HG03103 (cell line): ENCODE results near the gene NHLRC1.
"Not testable (repeated sequence)": the region's sequence is repeated elsewhere in the genome, so short reads cannot be mapped to it uniquely, and the experiment has no call there.

ENCODE experiments used
- ATAC-seq: cut with Tn5 transposase; IDR thresholded peaks from one replicate; pipeline ENCODE4 v1.9.1; 2021; ENCODE audit warnings: low read depth; ENCODE audit not compliant: unreplicated experiment

Gene NHLRC1

DNA sequence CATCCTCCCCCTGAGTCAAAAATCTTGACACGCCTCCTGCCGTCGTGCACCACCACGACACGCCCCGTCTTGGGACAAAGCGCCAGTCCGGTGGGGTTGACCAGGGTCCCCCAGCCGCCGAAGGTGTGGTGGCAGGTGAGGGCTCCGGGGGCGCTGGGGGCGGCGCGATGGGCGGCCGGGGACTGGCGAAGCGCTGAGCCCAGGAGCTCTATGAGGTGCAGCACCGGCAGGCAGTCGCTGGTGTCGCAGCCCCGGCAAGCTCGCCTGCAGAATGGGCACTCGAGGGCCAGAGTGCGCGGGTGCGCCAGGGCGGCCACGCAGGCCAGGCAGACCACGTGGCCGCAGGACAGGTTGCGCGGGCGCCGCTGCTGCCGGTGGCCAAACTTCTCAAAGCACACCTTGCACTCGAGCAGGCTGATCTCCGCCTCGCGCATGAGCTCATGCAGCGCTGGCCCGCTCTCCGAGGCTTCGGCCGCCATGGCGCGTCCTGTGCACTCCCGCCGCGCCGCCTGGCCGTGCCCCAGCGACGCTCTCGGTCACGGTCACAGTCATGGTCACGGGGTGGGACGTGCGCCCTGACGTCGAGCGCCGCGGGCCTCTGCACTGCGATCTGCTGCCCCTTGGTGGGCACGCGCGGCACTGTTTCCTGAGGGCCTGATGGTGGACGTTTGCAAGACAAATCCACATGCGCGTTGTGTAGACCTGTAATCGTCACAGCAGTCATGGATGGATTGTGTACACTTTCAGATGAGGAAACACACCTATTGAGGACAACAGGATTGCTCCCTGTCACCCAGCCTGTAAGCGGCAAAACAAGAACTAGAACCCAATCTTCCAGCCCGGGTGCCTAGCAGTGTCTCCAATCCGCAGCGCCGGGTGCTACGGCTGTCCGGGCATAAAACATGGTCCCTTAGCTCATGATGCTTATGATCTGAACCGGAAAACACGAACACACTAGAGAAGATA is at the start of gene NHLRC1:
TSS of gene NHLRC1 (minus strand) at position 550 of the 966 bp plus-strand sequence. CDS start at position 479, 71 bp downstream.
- peak; percentile 99 for ATAC-seq

DNA sequence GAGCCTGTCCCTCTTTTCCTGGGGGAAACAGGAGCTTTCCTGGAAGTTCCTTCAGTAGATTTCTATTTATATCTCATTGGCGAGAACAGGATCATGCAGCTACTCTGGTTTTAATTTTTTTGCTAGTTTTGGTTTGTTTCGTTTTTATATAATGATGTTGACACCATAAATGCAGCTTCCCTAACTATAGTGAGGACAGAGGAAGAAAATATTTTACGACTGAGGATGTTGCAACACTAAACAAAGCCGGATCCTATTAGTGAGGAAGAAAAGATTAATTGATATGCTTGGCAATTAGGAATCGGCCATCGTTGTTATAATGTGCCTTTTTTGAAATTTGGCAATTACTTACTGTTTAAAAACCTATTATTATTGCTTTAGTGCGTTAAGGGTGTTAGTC is 49.4 kb upstream of the NHLRC1 start:
- ATAC-seq = no peak

GRCh38 chr6:18168264-18168663 is 45.8 kb upstream of the NHLRC1 start:
- no peak for ATAC-seq

DNA sequence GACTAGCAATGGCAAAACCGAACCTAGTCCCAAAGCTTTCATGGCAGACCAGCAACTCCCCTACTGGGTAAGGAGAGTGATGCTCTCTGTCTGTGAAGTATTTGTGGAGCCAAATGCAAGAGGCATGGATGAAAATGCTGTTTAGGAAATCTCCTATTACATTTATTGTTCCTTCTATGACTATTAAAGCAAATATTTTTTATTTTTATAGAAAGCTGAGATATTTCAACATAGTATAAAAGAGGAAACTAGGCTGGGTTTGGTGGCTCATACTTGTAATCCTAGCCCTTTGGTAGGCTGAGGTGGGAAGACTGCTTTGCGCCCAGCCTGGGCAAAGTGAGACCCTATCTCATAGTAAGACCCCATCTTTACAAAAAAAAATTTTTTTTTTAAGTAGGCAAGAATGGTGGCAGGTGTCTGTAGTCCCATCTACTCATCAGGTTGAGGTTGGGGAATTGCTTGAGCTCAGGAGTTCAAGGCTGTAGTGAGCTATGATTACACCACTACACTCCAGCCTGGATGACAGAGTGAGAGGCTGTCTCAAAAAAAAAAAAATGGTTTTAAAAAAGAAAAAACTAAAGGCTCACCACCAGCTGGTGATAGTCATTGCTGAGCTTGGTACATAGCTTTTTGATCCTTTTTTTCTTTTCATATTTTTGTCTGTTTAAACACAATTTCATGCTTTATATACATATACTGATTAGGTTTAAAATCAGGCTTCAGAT is 44.0 kb upstream of the NHLRC1 start:
- no peak for ATAC-seq

DNA sequence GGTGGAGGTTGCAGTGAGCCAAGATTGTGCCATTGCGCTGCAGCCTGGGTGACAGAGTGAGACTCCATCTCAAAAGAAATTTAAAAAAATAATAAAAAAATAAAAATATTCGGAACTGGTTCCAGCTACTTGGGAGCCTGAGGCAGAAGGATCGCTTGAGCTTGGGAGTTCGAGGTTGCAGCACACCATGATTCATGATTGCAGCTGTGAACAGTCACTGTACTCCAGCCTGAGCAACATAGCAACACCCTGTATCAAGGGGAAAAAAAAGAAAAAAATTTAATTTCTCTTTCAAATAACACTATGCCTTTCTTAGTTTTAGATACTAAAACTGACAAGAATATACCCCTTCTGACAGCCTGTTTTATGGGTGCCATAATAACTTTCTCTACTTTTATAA is 43.3 kb upstream of the NHLRC1 start:
- ATAC-seq = no peak

- ATAC-seq = no peak
Observed at GRCh38 chr6:18162401-18162800, 39.9 kb upstream of the NHLRC1 start.

DNA sequence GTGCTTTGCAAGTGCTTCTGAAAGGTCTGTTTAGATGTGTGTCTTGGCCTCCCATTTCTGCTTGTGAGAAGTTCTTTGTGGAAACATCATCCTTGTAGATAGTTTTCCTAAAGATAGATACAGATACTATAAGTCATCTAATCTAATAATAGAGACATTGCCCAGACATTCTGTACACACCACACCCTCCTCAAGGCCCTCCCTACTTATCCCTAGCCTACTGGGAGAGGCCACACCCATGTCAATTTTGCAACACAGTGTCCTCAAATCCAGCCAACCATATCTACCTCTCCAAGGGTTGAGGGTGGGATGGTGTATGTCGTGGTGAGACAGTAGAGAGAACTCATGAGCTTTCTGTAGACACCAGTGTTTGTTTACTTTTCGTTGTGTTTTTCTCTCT is 39.0 kb upstream of the NHLRC1 start:
- no peak for ATAC-seq

DNA sequence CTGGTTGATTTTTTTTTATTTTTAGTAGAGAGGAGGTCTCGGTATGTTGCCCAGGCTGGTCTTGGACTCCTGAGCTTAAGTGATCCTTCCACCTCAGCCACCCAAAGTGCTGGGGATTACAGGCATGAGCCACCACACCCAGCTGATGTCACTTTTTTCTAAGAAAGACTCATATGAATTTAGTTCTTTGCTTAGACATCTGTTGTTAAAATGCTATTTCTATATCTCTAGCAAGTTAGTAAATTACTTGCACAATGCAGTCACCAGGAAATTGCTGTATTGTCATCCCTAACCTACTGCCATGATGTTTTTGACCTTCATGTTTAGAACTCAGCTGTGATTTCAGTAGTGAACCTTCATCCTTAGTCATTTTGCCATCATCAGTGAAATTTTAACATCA is 38.4 kb upstream of the NHLRC1 start:
- ATAC-seq = no peak

DNA sequence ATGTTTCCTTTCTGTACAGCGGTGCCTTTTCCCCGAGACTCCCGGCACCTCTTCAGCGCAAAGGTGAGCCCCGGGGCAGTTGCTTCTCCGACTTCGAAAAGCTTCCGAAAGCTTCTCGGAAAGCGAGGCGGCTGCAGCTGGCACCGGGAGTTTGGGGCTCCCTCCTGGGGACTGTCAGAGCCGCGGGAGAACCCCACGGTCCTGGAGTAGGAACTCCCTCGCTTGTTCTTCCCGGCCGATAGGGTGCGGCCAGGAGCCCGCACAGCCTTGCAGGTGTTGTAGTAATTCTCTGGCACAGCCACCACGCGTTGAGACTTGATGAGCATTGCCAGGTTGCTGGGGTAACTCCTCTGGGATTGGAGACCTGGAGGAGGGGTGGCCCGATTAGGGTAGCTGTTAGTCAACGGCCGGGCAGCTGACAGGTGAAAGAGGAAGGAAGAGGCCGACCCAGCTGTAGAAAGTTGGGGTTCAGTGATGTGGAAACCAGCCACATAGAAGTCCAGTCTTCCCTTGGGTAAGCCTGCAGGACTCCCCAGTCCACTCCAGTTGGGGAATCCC is 33.5 kb upstream of the NHLRC1 start:
- ATAC-seq = peak; percentile 28

GRCh38 chr6:18155150-18155863 is 32.8 kb upstream of the NHLRC1 start, which contains the start of gene KDM1B:
Gene KDM1B, plus strand, starts transcription at chr6:18155422. Its CDS starts 4,474 bp downstream, at chr6:18159896.
- ATAC-seq = peak; percentile 86

GRCh38 chr6:18154507-18155149 is 32.2 kb upstream of the NHLRC1 start, which contains the start of gene TPMT:
Gene TPMT, minus strand, starts transcription at chr6:18155077. Its CDS starts 5,950 bp downstream, at chr6:18149127.
- peak; percentile 55 for ATAC-seq

- no peak for ATAC-seq
Observed at GRCh38 chr6:18153311-18153703, 30.8 kb upstream of the NHLRC1 start.

DNA sequence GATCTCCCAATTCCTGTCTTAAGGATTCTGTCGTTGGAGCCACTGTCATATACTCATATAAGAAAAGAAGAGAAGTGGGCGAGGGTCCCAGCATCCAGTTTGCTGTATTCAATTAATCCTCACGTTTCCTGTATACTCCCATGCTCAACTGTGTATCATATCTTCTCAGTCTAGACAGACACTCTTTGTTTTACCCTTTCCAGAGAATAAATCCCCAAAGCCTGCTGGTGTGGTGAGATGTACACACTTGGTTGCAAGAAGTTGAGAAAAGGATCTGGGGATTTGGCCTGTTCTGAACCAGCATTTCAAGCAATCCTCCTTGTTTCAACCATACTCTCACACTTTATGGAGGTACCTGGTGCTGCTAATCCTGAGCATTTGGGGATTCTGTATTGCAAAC is 29.3 kb upstream of the NHLRC1 start:
- ATAC-seq = no peak

- ATAC-seq = not testable (repeated sequence)
Observed at GRCh38 chr6:18151391-18151790, 28.9 kb upstream of the NHLRC1 start.

DNA sequence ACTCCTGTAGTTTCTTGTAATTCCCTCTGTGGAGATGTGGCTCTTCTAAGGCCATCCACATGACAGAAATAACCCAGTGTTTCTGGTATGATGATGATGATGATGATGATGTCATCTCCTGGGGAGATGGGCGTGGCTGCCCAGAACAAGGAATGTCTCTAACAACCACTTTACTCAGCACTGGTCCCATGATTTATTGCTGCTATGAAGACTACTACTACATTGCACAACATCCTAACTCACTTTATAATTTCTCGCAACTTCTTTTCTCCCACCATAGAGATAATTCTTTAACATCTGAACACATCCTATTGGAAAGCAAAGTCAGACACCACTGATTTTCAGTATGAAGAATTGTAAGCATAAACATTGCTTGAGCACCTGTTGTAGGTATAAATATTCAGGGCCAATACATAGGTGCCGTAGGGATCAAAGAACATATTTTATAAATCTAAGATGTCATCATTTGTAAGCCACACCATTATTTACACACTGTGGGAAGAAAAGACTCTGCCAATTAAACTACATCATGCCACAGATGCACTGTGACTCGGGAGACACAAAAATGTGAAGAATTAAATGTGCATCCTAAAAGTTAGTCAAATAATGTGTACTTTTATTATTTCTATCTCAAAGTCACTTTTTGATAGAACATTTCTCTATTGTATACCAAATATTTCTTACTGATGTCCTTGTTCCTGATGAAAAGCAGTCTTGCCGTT is 26.0 kb upstream of the NHLRC1 start:
- ATAC-seq = no peak

DNA sequence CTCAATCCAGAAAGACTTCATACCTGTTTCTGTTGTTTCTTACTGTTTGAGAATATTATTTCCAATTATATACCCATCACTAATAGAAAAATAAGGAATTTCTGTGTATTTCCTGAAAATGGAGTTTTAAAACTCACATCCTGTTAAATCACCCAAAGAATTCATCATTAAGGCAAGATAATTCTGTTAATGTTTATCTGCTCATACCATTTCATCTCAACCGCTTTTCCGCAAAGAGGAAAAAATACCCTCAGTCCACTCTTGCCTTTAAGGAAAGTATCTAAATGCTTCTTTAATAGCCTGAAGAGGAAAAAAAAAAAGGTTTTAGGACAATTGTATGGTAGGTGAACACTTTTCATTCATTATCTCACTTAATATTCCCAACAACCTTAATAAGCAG is 25.1 kb upstream of the NHLRC1 start:
- no peak for ATAC-seq

- ATAC-seq = no peak
Observed at GRCh38 chr6:18147160-18147559, 24.7 kb upstream of the NHLRC1 start.

DNA sequence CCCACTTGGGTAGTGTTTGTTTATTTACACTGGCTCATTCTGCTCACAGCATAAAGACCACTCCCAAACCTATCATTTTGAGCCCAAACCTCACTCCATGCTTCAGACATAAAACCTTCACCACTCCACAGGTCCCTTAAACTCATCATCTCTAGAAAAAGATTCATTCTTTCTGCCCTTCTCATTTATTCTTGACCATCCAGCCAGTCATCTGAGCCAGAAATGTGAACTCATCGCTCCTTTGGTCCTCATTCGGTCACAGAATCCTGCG is 20.0 kb upstream of the NHLRC1 start:
- no peak for ATAC-seq

GRCh38 chr6:18141805-18142590 is 19.5 kb upstream of the NHLRC1 start:
- no peak for ATAC-seq
